Keratinocyte (primary cell): ENCODE results near the gene CNOT4.

Experiments used
- CTCF ChIP-seq, 3 experiments: IDR thresholded peaks in 1 of 3; conservative IDR thresholded peaks in 1 of 3; optimal IDR thresholded peaks in 1 of 3; 2 replicates in 2 of 3; 3 replicates in 1 of 3; pipeline versions ENCODE3 to v1.5.1; 2011; ENCODE audit warnings: low read length in 3 of 3, mild to moderate bottlenecking in 3 of 3, moderate library complexity in 2 of 3, control low read depth in 1 of 3, inconsistent platforms in 1 of 3; ENCODE audit not compliant: insufficient read depth in 2 of 3; ENCODE audit errors: extremely low read depth in 1 of 3
- EZH2 ChIP-seq: IDR thresholded peaks from one replicate; pipeline ENCODE4 v1.6.1; 2012; ENCODE audit warnings: inconsistent platforms, mild to moderate bottlenecking, low read length, moderate library complexity

GRCh38 chr7:135341049-135341448, 168.9 kb downstream of the CNOT4 start:
- TF ChIP-seq EZH2 (no peak), CTCF (optimal IDR thresholded peaks at IDR 0.05 in 1 of 3, IDR thresholded peaks at IDR 0.05 in 1 of 3, conservative IDR thresholded peaks at IDR 0.05 in 1 of 3; ENCODE audit: extremely low read depth in 1 of 3, insufficient read depth in 2 of 3, low read length in 3 of 3) (no peak)
